GM12892 (cell line): ENCODE data around the gene NCAPD3.

Source experiments
- DNase-seq: peaks from one replicate; pipeline ENCODE4 v3.0.0; 2011; ENCODE audit not compliant: insufficient read length
- FAIRE-seq: peaks from 2 replicates; lab custom pipeline; 2011; peaks lifted over from hg19 to GRCh38; lab: Jason Lieb, UNC
- POLR2A ChIP-seq: IDR thresholded peaks from 2 replicates; pipeline ENCODE4 v1.6.1; 2011; ENCODE audit warnings: low read depth, low read length, control low read depth
- POLR2AphosphoS5 ChIP-seq: IDR thresholded peaks from 2 replicates; pipeline ENCODE4 v1.6.1; 2011; ENCODE audit warnings: low read depth, low read length, control low read depth
- TAF1 ChIP-seq: IDR thresholded peaks from 2 replicates; pipeline ENCODE4 v1.6.1; 2011; ENCODE audit warnings: low read depth, mild to moderate bottlenecking, control low read depth, low read length, borderline replicate concordance

NCAPD3 gene

GRCh38 chr11:134110252-134110815 lies 113.4 kb downstream of the NCAPD3 start:
- FAIRE-seq: no peak
- TF ChIP-seq TAF1 (no peak), POLR2AphosphoS5 (no peak), POLR2A (no peak)
- no peak for DNase-seq
